Sigmoid colon (tissue), 4 donors: ENCODE data around the gene CITED2.

Experiments
- CTCF ChIP-seq, 4 experiments: fragments of 450-650 bp in 3 of 4; fragments of 200-600 bp in 1 of 4; IDR thresholded peaks; one replicate each; pipeline ENCODE4 v1.5.1; 2016 to 2019; ENCODE audit warnings: antibody characterized with exemption in 4 of 4, mild to moderate bottlenecking in 3 of 4, moderate library complexity in 2 of 4
- POLR2A ChIP-seq, 2 donors: fragments of 450-650 bp; IDR thresholded peaks; one replicate each; pipeline ENCODE4 v1.6.1; 2016; ENCODE audit warnings: antibody characterized with exemption in 2 of 2, mild to moderate bottlenecking in 2 of 2, moderate library complexity in 2 of 2
- POLR2AphosphoS5 ChIP-seq, 4 donors: sonication (generic); formaldehyde crosslinking; IDR thresholded peaks; one replicate each; pipeline ENCODE4 v1.6.1; 2017; ENCODE audit warnings: antibody characterized with exemption in 4 of 4

- TF ChIP-seq CTCF (IDR thresholded peaks at IDR 0.05) = no peak
- no peak for TF ChIP-seq POLR2A (IDR thresholded peaks at IDR 0.05)
- TF ChIP-seq POLR2AphosphoS5 (IDR thresholded peaks at IDR 0.05) = no peak
Observed at GRCh38 chr6:139373928-139374356, 506 bp downstream of the CITED2 start.
